Liver (tissue), 9 donors: Measurements from ENCODE around the gene ANGPTL4. TPM values are rescaled to one million over a fixed set of nuclear protein-coding genes. Genes with fewer than 3 reads are reported as not detected.

Source experiments
- DNase-seq: peaks from one replicate; pipeline ENCODE4 v3.0.0-alpha.2; 2017; ENCODE audit warnings: low spot score
- H3K27ac ChIP-seq, 2 donors: one replicate each; pipeline ENCODE4 v1.7.0; 2013; ENCODE audit warnings: inconsistent platforms in 2 of 2, low read length in 2 of 2, control low read depth in 1 of 2, low read depth in 1 of 2, mild to moderate bottlenecking in 1 of 2
- H3K27me3 ChIP-seq, 4 donors: one replicate each; pipeline versions ENCODE4 v1.6.1 to v1.7.0; 2013; ENCODE audit warnings: low read length in 3 of 4, inconsistent platforms in 1 of 4, mild to moderate bottlenecking in 1 of 4, moderate library complexity in 1 of 4; ENCODE audit not compliant: control insufficient read depth in 4 of 4, insufficient read depth in 4 of 4
- H3K36me3 ChIP-seq, 4 donors: one replicate each; pipeline versions ENCODE4 v1.6.1 to v1.7.0; 2013; ENCODE audit warnings: low read length in 3 of 4, mild to moderate bottlenecking in 3 of 4, low read depth in 1 of 4, moderate library complexity in 1 of 4; ENCODE audit not compliant: control insufficient read depth in 4 of 4, insufficient read depth in 3 of 4
- H3K4me1 ChIP-seq, 4 donors: one replicate each; pipeline versions ENCODE4 v1.6.1 to v1.7.0; 2013; ENCODE audit warnings: low read length in 3 of 4, mild to moderate bottlenecking in 3 of 4, moderate library complexity in 1 of 4; ENCODE audit not compliant: control insufficient read depth in 4 of 4, insufficient read depth in 4 of 4
- H3K4me3 ChIP-seq, 3 donors: one replicate each; pipeline versions ENCODE4 v1.6.1 to v1.7.0; 2013; ENCODE audit warnings: low read length in 3 of 3, control low read depth in 1 of 3, low read depth in 1 of 3, mild to moderate bottlenecking in 1 of 3
- H3K9ac ChIP-seq, 2 donors: one replicate each; pipeline ENCODE4 v1.7.0; 2013; ENCODE audit warnings: low read length in 2 of 2, mild to moderate bottlenecking in 2 of 2, moderate library complexity in 2 of 2, control low read depth in 1 of 2, low read depth in 1 of 2
- H3K9me3 ChIP-seq, 4 donors: one replicate each; pipeline versions ENCODE4 v1.6.1 to v1.7.0; 2013; ENCODE audit warnings: low read length in 3 of 4; ENCODE audit not compliant: control insufficient read depth in 4 of 4
- ATF3 ChIP-seq: IDR thresholded peaks from 2 replicates; pipeline ENCODE4 v1.6.1; 2016; ENCODE audit warnings: antibody characterized with exemption
- CTCF ChIP-seq: fragments of 150-350 bp; IDR thresholded peaks from 2 replicates; pipeline ENCODE4 v1.5.1; 2017; ENCODE audit warnings: improper control_type of control experiment, low read depth, low read length; ENCODE audit not compliant: missing input control
- EGR1 ChIP-seq, 2 donors: IDR thresholded peaks; 2 replicates each; pipeline ENCODE4 v1.6.1; 2016 to 2018; ENCODE audit warnings: antibody characterized with exemption in 2 of 2, low read depth in 2 of 2
- FOXA1 ChIP-seq: IDR thresholded peaks from 2 replicates; pipeline ENCODE4 v1.6.1; 2016; ENCODE audit warnings: antibody characterized with exemption
- FOXA2 ChIP-seq: IDR thresholded peaks from 2 replicates; pipeline ENCODE4 v1.6.1; 2016; ENCODE audit warnings: antibody characterized with exemption
- GABPA ChIP-seq, 2 donors: IDR thresholded peaks in 1 of 2; conservative IDR thresholded peaks in 1 of 2; 2 replicates each; pipeline ENCODE4 v1.6.1; 2016; ENCODE audit warnings: antibody characterized with exemption in 2 of 2, mild to moderate bottlenecking in 1 of 2, moderate library complexity in 1 of 2
- HNF4A ChIP-seq, 2 donors: conservative IDR thresholded peaks; 2 replicates each; pipeline ENCODE4 v1.6.1; 2016; ENCODE audit warnings: antibody characterized with exemption in 2 of 2, mild to moderate bottlenecking in 2 of 2
- HNF4G ChIP-seq: IDR thresholded peaks from 2 replicates; pipeline ENCODE4 v1.6.1; 2016; ENCODE audit warnings: antibody characterized with exemption
- JUND ChIP-seq, 2 donors: IDR thresholded peaks; 2 replicates each; pipeline ENCODE4 v1.6.1; 2016; ENCODE audit warnings: antibody characterized with exemption in 2 of 2
- MAX ChIP-seq: IDR thresholded peaks from 2 replicates; pipeline ENCODE4 v1.6.1; 2016; ENCODE audit warnings: antibody characterized with exemption
- NR2F2 ChIP-seq: IDR thresholded peaks from 2 replicates; pipeline ENCODE4 v1.6.1; 2016; ENCODE audit warnings: antibody characterized with exemption
- RAD21 ChIP-seq, 2 donors: IDR thresholded peaks; 2 replicates each; pipeline ENCODE4 v1.6.1; 2016; ENCODE audit warnings: antibody characterized with exemption in 2 of 2, mild to moderate bottlenecking in 2 of 2
- REST ChIP-seq: IDR thresholded peaks from 2 replicates; pipeline ENCODE4 v1.6.1; 2016; ENCODE audit warnings: antibody characterized with exemption, mild to moderate bottlenecking
- RXRA ChIP-seq, 2 donors: IDR thresholded peaks; 2 replicates each; pipeline ENCODE4 v1.6.1; 2017 to 2018; ENCODE audit warnings: antibody characterized with exemption in 2 of 2, mild to moderate bottlenecking in 1 of 2
- SP1 ChIP-seq: IDR thresholded peaks from 2 replicates; pipeline ENCODE4 v1.6.1; 2018; ENCODE audit warnings: antibody characterized with exemption, mild to moderate bottlenecking
- TAF1 ChIP-seq: conservative IDR thresholded peaks from 2 replicates; pipeline ENCODE4 v1.6.1; 2016; ENCODE audit warnings: antibody characterized with exemption, mild to moderate bottlenecking
- YY1 ChIP-seq: IDR thresholded peaks from 2 replicates; pipeline ENCODE4 v1.6.1; 2016; ENCODE audit warnings: antibody characterized with exemption, mild to moderate bottlenecking
- ZBTB33 ChIP-seq: IDR thresholded peaks from 2 replicates; pipeline ENCODE4 v1.6.1; 2016; ENCODE audit warnings: antibody characterized with exemption
- WGBS: extraction: QIAGEN DNeasy Blood & Tissue Kit; methylation state at CpG from one replicate; pipeline ENCODE4 v1.1.7; 2013; 5-methylcytosine and 5-hydroxymethylcytosine counted together
- polyA plus RNA-seq, 2 donors: library from polyadenylated mRNA; stranded (reverse) in 1 of 2; unstranded in 1 of 2; fragments of 200-250 nt in 1 of 2; fragments of >200 nt in 1 of 2; fragmentation: Nextera tagmentation in 1 of 2; extraction: Ambion mirVana in 1 of 2; gene quantifications; one replicate each; pipeline versions ENCODE4 v1.2.1 to v1.2.3, GENCODE V29; 2013 to 2015
- total RNA-seq, 2 donors: library from RNA; depleted of rRNA; stranded (reverse); fragments of >200 nt; gene quantifications; one replicate each; pipeline ENCODE4 v1.2.3, GENCODE V29; 2014
- donor health status: healthy.
- donor health status: healthy.
- donor health status: healthy.
- donor health status: healthy.
- donor health status: healthy.

The ANGPTL4 gene
- total and polyA plus RNA-seq, 4 donors, result 0.65 to 144 (median 71.6) TPM

- H3K27ac ChIP-seq, result peak overlapping the region; percentile 100
- peaks cover 19 to 50% (median 42%) of the 10 kb centered on the region in 4 donors for H3K4me1 ChIP-seq
- no peaks in the 10 kb centered on the region for H3K27me3 ChIP-seq
- under 1% methylated on average over 28 of the region's 28 CpGs for WGBS
- DNase-seq, result peak; percentile 100
- peak overlapping the region; percentile 71 to 97 (median 78) for H3K4me3 ChIP-seq
- H3K36me3 ChIP-seq, result peaks cover 0 to 3% (median 0%) of the 10 kb centered on the region in 4 donors
- H3K9me3 ChIP-seq, result no peaks in the 10 kb centered on the region
- peak overlapping the region; percentile 79 to 87 for H3K9ac ChIP-seq
- no peak for TF ChIP-seq YY1
- no peak for TF ChIP-seq NR2F2
- no peak for TF ChIP-seq REST
- no peak for TF ChIP-seq FOXA2
- no peak for TF ChIP-seq ATF3
- TF ChIP-seq RXRA (IDR thresholded peaks at IDR 0.05), result no peak
- TF ChIP-seq HNF4A (conservative IDR thresholded peaks at IDR 0.05), result no peak
- no peak for TF ChIP-seq ZBTB33
- TF ChIP-seq JUND (IDR thresholded peaks at IDR 0.05), result no peak
- TF ChIP-seq TAF1, result no peak
- TF ChIP-seq SP1, result no peak
- TF ChIP-seq GABPA (IDR thresholded peaks at IDR 0.05 in 1 of 2, conservative IDR thresholded peaks at IDR 0.05 in 1 of 2), result no peak
- no peak for TF ChIP-seq CTCF
- no peak for TF ChIP-seq RAD21 (IDR thresholded peaks at IDR 0.05)
- TF ChIP-seq EGR1 (IDR thresholded peaks at IDR 0.05; ENCODE audit: low read depth in 2 of 2), result no peak
- no peak for TF ChIP-seq HNF4G
- no peak for TF ChIP-seq MAX
- TF ChIP-seq FOXA1, result no peak
Measured at GRCh38 chr19:8390617-8390981, 26.6 kb downstream of the ANGPTL4 start.
